NB4 (cell line): ENCODE data around the gene FUT7.

ENCODE experiments used
- DNase-seq: peaks from one replicate; pipeline ENCODE4 v3.0.0; 2010; ENCODE audit warnings: low read depth
- H3K4me3 ChIP-seq: one replicate; pipeline ENCODE4 v1.5.1; 2011; ENCODE audit warnings: mild to moderate bottlenecking, low read depth, low read length, moderate library complexity
- MYC ChIP-seq: IDR thresholded peaks from 2 replicates; pipeline ENCODE4 v1.6.1; 2011; ENCODE audit warnings: low read depth, low read length
- POLR2A ChIP-seq: IDR thresholded peaks from 2 replicates; pipeline ENCODE4 v1.6.1; 2011; ENCODE audit warnings: mild to moderate bottlenecking; ENCODE audit not compliant: insufficient read length; ENCODE audit errors: extremely low read depth
- TF ChIP-seq, protein P1 (sequence below): IDR thresholded peaks from one replicate; pipeline ENCODE4 v1.5.1; 2012; ENCODE audit warnings: low read depth, low read length
- TF ChIP-seq, protein P2 (sequence below): IDR thresholded peaks from 2 replicates; pipeline ENCODE4 v1.6.1; 2011; ENCODE audit warnings: low read depth, low read length

Gene FUT7

DNA sequence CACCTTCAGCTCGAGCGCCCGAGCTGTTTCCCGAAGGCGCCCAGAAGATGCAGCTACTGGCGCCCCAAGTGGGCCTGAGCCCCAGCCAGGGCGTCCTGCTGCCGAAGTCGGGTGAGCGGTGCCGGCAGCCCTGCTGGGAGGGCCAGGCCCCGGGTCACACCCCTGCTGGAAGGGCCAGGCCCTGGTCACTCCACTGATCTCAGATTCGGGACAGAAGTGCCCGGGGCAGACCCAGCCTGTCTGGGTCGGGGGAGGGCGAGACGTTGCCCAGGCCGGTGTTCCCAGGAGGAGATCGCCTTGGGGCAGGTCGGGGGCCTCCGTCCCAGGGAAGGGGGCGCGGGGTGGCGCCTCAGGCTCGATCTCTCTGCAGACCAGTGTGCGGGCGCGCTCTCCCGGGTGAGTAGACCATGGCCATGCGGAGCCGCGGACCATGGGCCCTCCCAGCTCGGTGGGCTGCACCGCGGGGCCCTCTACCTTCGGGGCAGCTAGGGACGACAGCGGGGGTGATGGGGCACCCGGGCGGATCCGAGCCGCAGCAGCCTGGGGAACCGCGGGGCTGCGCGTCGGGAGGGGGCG, 46.8 kb downstream of the FUT7 start:
- no peak overlapping the region for H3K4me3 ChIP-seq
- DNase-seq: no peak
- TF ChIP-seq MYC (no peak), POLR2A (no peak)
- TF ChIP-seq, protein P1, sequence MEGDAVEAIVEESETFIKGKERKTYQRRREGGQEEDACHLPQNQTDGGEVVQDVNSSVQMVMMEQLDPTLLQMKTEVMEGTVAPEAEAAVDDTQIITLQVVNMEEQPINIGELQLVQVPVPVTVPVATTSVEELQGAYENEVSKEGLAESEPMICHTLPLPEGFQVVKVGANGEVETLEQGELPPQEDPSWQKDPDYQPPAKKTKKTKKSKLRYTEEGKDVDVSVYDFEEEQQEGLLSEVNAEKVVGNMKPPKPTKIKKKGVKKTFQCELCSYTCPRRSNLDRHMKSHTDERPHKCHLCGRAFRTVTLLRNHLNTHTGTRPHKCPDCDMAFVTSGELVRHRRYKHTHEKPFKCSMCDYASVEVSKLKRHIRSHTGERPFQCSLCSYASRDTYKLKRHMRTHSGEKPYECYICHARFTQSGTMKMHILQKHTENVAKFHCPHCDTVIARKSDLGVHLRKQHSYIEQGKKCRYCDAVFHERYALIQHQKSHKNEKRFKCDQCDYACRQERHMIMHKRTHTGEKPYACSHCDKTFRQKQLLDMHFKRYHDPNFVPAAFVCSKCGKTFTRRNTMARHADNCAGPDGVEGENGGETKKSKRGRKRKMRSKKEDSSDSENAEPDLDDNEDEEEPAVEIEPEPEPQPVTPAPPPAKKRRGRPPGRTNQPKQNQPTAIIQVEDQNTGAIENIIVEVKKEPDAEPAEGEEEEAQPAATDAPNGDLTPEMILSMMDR: no peak
- TF ChIP-seq, protein P2, sequence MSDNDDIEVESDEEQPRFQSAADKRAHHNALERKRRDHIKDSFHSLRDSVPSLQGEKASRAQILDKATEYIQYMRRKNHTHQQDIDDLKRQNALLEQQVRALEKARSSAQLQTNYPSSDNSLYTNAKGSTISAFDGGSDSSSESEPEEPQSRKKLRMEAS: no peak

DNA sequence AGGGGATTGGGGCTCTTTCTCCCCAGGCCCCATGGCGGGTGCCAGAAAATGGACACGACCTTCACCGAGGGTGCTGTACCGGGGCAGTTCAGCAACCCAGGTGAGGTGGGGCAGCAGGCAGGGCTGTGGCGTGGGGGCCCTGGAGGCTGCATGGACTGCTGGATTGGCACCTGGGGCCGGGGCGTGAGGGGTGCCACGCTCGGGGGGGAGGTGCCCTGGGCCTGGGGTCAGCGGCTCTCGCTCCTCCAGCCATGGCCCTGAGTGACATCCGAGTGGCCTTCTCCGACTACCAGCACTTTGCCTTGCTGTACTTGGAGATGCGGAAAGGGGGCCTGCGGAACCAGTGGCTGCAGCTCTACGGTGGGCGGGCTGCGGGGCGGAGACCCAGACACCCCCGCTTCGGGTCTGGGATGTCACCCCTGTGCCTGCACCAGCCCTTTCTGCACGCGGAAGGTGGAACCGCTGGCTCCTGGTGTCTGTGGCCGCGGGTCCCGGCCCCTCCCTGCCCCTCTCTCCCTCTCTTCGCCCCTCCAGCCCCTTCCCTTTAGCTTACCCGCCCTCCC, 47.3 kb downstream of the FUT7 start:
- no peak for DNase-seq
- TF ChIP-seq, protein P2: no peak
- no peak for TF ChIP-seq MYC
- no peak for TF ChIP-seq POLR2A
- TF ChIP-seq, protein P1: no peak
- no peak overlapping the region for H3K4me3 ChIP-seq

DNA sequence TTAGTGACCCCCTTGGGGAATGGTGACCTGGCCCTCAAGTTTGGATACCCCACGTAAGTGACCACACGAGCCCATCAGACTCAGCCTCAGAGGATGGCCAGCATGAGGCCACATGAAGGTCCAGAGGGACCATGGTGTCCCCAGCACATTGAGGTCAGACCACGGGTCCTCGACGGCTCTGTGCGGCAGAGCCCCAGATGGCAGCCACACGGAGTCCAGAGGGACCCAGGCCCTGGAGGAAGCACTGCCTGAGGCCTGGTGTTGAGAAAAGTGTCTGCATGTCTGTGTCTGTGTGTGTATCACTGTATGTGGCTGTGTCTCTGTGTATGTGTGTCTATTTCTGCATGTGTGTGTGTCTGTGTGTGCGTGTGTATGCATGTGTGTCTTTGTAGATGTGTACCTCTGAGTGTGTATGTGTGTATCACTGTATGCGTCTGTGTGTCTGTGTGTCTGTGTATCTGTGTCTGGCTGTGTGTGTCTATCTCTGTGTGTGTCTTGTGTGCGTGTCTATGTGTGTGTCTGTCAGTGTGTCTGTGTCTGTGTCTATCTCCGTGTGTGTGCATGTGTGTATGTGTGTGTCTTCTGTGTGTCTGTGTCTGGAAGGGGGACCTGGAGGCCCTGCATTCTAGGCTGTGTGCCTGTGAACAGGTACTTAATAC, 48.1 kb downstream of the FUT7 start:
- TF ChIP-seq, protein P2: no peak
- TF ChIP-seq POLR2A: no peak
- H3K4me3 ChIP-seq: no peak overlapping the region
- DNase-seq: no peak

DNA sequence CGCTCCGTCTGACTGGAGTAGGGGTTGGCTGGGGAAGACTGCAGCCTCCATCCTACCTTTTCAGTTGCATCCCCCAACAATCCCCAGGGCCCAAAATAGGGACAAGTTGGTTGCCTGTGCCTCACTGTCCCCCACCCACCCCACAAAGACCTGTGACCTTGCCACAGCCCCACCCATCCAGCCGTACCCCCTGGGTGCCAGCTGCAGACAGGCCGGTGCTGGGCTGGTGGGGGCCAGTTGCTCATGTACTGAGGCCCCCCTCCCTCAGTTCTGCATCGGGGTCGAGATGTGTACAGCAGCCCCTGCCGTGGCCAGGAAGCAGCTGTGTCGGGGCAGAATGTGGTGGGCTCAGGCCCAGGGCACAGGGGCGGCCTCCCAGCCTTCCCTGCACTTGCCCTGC, 48.7 kb downstream of the FUT7 start:
- DNase-seq: no peak
- no peak overlapping the region for H3K4me3 ChIP-seq
- no peak for TF ChIP-seq MYC
- TF ChIP-seq POLR2A: no peak
- TF ChIP-seq, protein P2: no peak
- TF ChIP-seq, protein P1: no peak

DNA sequence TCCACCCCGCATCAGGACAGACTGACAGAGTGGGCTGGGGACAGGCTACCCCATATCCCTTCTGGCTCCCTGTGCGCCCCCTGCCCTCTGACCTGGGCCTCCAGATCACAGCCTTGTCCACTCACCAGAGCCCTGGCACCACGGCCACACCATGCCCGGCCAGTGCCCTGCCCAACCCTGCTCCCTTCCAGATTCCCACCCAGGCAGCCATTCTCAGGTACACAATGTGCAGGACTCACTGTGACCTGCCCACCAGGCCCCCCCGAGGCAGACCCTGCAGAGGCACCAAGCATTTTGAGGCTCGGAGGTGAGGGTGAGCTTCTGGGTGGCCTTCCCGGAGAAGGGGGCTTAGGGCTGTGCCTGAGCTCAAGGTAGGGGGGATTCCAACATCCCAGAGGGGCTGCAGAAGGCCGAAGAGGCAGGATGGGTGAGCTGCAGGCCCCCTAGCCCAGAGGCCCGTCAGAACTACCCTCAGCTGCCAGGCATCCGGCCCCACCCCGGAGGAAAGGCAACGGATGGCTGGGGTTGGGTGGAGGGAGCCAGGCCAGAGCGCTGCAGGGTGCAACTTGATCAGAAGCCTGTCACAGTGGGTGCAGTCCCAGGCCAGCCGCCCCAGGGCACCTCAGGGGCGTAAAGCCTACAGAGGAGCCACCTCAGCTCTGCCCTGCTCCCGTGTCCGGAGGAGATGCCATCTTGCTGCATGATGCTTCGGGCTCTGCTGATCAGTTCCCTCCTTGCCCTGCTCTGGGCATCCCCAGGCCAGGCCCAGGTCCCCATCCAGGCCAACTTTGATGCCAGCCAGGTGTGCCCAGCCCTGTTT, 49.4 kb downstream of the FUT7 start, which contains the start of gene LCNL1:
LCNL1 (plus strand) TSS at position 762 of the 820 bp plus-strand sequence. CDS start 594 bp downstream, outside the sequence.
- no peak within 1 kb of the TSS for H3K4me3 ChIP-seq
- DNase-seq: no peak
- TF ChIP-seq, protein P2: no peak
- TF ChIP-seq, protein P1: no peak
- no peak for TF ChIP-seq POLR2A
- no peak for TF ChIP-seq MYC
